ENCODE measurements around the gene IFT80. TPM values are rescaled to one million over a fixed set of nuclear protein-coding genes. Genes with fewer than 3 reads are reported as not detected.

The IFT80 gene
- total and polyA plus RNA-seq, 2 experiments from 2014 or later: 14.1 to 33.0 TPM

GRCh38 chr3:160291290-160291908 is 107.6 kb downstream of the IFT80 start (continued):
- TF ChIP-seq NANOG (IDR thresholded peaks at IDR 0.05; ENCODE audit: borderline replicate concordance) (no peak), STAT1 (IDR thresholded peaks at IDR 0.05; ENCODE audit: unreplicated experiment) (no peak), CREB1 (CRISPR knock-in tag; IDR thresholded peaks at IDR 0.05; ENCODE audit: low read depth) (no peak), ZNF462 (CRISPR knock-in tag; IDR thresholded peaks at IDR 0.05) (no peak), EZH2phosphoT487 (IDR thresholded peaks at IDR 0.05; ENCODE audit: unreplicated experiment) (no peak)

GRCh38 chr3:160287666-160288065 is 111.4 kb downstream of the IFT80 start:
- H3K9me2 ChIP-seq (ENCODE audit: insufficient read depth): no peaks in the 10 kb centered on the region
- H3K4me1 Mint-ChIP-seq: no peaks in the 10 kb centered on the region; the same call in 1 of the 3 replicates
- H3K27ac ChIP-seq (ENCODE audit: low read depth): no peak overlapping the region
- no peak for TF ChIP-seq NANOG (IDR thresholded peaks at IDR 0.05; ENCODE audit: borderline replicate concordance)
- no peak for TF ChIP-seq JUNB (IDR thresholded peaks at IDR 0.05; ENCODE audit: unreplicated experiment)
- no peak for TF ChIP-seq STAT1 (IDR thresholded peaks at IDR 0.05; ENCODE audit: unreplicated experiment)
- TF ChIP-seq ZNF114 (CRISPR knock-in tag; IDR thresholded peaks at IDR 0.05): no peak
- no peak for TF ChIP-seq EZH2 (IDR thresholded peaks at IDR 0.05; ENCODE audit: low read depth, unreplicated experiment)
- TF ChIP-seq ZNF331 (CRISPR knock-in tag; IDR thresholded peaks at IDR 0.05; ENCODE audit: low read depth): no peak
- no peak for TF ChIP-seq CREB1 (CRISPR knock-in tag; IDR thresholded peaks at IDR 0.05; ENCODE audit: low read depth)
- TF ChIP-seq EZH2phosphoT487 (IDR thresholded peaks at IDR 0.05; ENCODE audit: unreplicated experiment): no peak
- TF ChIP-seq ZNF462 (CRISPR knock-in tag; IDR thresholded peaks at IDR 0.05): no peak

More at GRCh38 chr3:160287666-160288065, 111.4 kb downstream of the IFT80 start:
- Histone ChIP-seq H3F3A (replicated peaks; ENCODE audit: low read depth) (no peaks in the 10 kb centered on the region), H3K27me3 (ENCODE audit: insufficient read depth) (no peaks in the 10 kb centered on the region), H3K4me1 (ENCODE audit: insufficient read depth) (no peaks in the 10 kb centered on the region), H3K4me2 (no peak overlapping the region), H2AFZ (no peak overlapping the region), H3K79me2 (replicated peaks; ENCODE audit: insufficient read depth) (no peaks in the 10 kb centered on the region), H3K36me3 (ENCODE audit: insufficient read depth) (no peaks in the 10 kb centered on the region), H4K20me1 (replicated peaks; ENCODE audit: insufficient read depth) (no peaks in the 10 kb centered on the region), H3K4me3 (no peak overlapping the region)
- no peaks in the 10 kb centered on the region for H3K9me3 Mint-ChIP-seq
- H3K27ac Mint-ChIP-seq: no peak overlapping the region
- H3K4me3 Mint-ChIP-seq: no peak overlapping the region
- no peak for DNase-seq (ENCODE audit: low spot score)
- H3K27me3 Mint-ChIP-seq (ENCODE audit: insufficient read depth, low read depth, poor library complexity): peaks cover 2% of the 10 kb centered on the region
- H3K36me3 Mint-ChIP-seq (ENCODE audit: low read depth): no peaks in the 10 kb centered on the region
- no peak for ATAC-seq

Measured in GM23338 (cell line).